Inferior parietal cortex (tissue), 1 donor: ENCODE measurements around the gene PIK3C2G.

Experiments
- DNase-seq: peaks from one replicate; pipeline ENCODE4 v3.0.0-alpha.2; 2016; ENCODE audit errors: extremely low spot score

Gene PIK3C2G

GRCh38 chr12:18280728-18281127 lies 19.4 kb downstream of the PIK3C2G start:
- no peak for DNase-seq

- no peak for DNase-seq
Measured at GRCh38 chr12:18281941-18282340, 20.6 kb downstream of the PIK3C2G start.

GRCh38 chr12:18283831-18284230 lies 22.5 kb downstream of the PIK3C2G start:
- DNase-seq, result no peak

- DNase-seq, result no peak
Measured at GRCh38 chr12:18284386-18284785, 23.1 kb downstream of the PIK3C2G start.

GRCh38 chr12:18285161-18285560 lies 23.8 kb downstream of the PIK3C2G start:
- DNase-seq, result no peak

- DNase-seq, result no peak
Measured at GRCh38 chr12:18290386-18290785, 29.1 kb downstream of the PIK3C2G start.

- DNase-seq, result no peak
Measured at GRCh38 chr12:18294889-18295288, 33.6 kb downstream of the PIK3C2G start.

- DNase-seq, result no peak
Measured at GRCh38 chr12:18296201-18296908, 35.0 kb downstream of the PIK3C2G start.

- no peak for DNase-seq
Measured at GRCh38 chr12:18296909-18297280, 35.6 kb downstream of the PIK3C2G start.

GRCh38 chr12:18297902-18298301 lies 36.6 kb downstream of the PIK3C2G start:
- no peak for DNase-seq

- DNase-seq, result no peak
Measured at GRCh38 chr12:18302809-18303430, 41.6 kb downstream of the PIK3C2G start.

- no peak for DNase-seq
Measured at GRCh38 chr12:18304609-18305008, 43.3 kb downstream of the PIK3C2G start.

- no peak for DNase-seq
Measured at GRCh38 chr12:18306311-18306710, 45.0 kb downstream of the PIK3C2G start.

- DNase-seq, result no peak
Measured at GRCh38 chr12:18313306-18313705, 52.0 kb downstream of the PIK3C2G start.

GRCh38 chr12:18320036-18320617 lies 58.8 kb downstream of the PIK3C2G start:
- DNase-seq, result no peak

- no peak for DNase-seq
Measured at GRCh38 chr12:18320976-18321375, 59.7 kb downstream of the PIK3C2G start.

GRCh38 chr12:18323159-18323558 lies 61.8 kb downstream of the PIK3C2G start:
- DNase-seq, result no peak

- DNase-seq, result no peak
Measured at GRCh38 chr12:18327036-18327435, 65.7 kb downstream of the PIK3C2G start.

- DNase-seq, result no peak
Measured at GRCh38 chr12:18332173-18332572, 70.9 kb downstream of the PIK3C2G start.

GRCh38 chr12:18339633-18340032 lies 78.3 kb downstream of the PIK3C2G start:
- no peak for DNase-seq

- no peak for DNase-seq
Measured at GRCh38 chr12:18340186-18340585, 78.9 kb downstream of the PIK3C2G start.

- DNase-seq, result no peak
Measured at GRCh38 chr12:18340786-18341185, 79.5 kb downstream of the PIK3C2G start.

GRCh38 chr12:18343708-18344107 lies 82.4 kb downstream of the PIK3C2G start:
- no peak for DNase-seq
